Osteocyte (in vitro differentiated cells): ENCODE results near the gene COL6A5. TPM values are rescaled to one million over a fixed set of nuclear protein-coding genes. Genes with fewer than 3 reads are reported as not detected.

Source experiments
- DNase-seq: peaks from one replicate; pipeline ENCODE4 v3.0.0; 2021; ENCODE audit warnings: mixed read lengths; ENCODE audit not compliant: unreplicated experiment; ENCODE audit errors: extremely low spot score
- H3K27ac Mint-ChIP-seq: one replicate; pipeline ENCODE4 v1.8.0; 2021; ENCODE audit warnings: mild to moderate bottlenecking, mixed read lengths; ENCODE audit not compliant: unreplicated experiment
- H3K27me3 Mint-ChIP-seq: one replicate; pipeline ENCODE4 v1.8.0; 2021; ENCODE audit warnings: mixed read lengths; ENCODE audit not compliant: unreplicated experiment
- H3K36me3 Mint-ChIP-seq: one replicate; pipeline ENCODE4 v1.8.0; 2021; ENCODE audit warnings: mixed read lengths; ENCODE audit not compliant: unreplicated experiment
- H3K4me1 Mint-ChIP-seq: one replicate; pipeline ENCODE4 v1.8.0; 2021; ENCODE audit warnings: mixed read lengths; ENCODE audit not compliant: unreplicated experiment
- H3K4me3 Mint-ChIP-seq: one replicate; pipeline ENCODE4 v1.8.0; 2021; ENCODE audit warnings: mild to moderate bottlenecking, moderate library complexity, mixed read lengths; ENCODE audit not compliant: unreplicated experiment
- H3K9me3 Mint-ChIP-seq: one replicate; pipeline ENCODE4 v1.8.0; 2021; ENCODE audit warnings: mixed read lengths; ENCODE audit not compliant: unreplicated experiment
- total RNA-seq: library from RNA; stranded (reverse); gene quantifications from 2 replicates; pipeline ENCODE4 v1.2.1, GENCODE V29; 2021
- TF ChIP-seq, protein P1 (sequence below): fragments of 200-600 bp; sonication (generic); IDR thresholded peaks from 2 replicates; pipeline ENCODE4 v1.5.0; 2021; ENCODE audit warnings: antibody characterized with exemption, mild to moderate bottlenecking, moderate library complexity

Gene COL6A5
- total RNA-seq, 1 donor from 2014 or later = not detected

DNA sequence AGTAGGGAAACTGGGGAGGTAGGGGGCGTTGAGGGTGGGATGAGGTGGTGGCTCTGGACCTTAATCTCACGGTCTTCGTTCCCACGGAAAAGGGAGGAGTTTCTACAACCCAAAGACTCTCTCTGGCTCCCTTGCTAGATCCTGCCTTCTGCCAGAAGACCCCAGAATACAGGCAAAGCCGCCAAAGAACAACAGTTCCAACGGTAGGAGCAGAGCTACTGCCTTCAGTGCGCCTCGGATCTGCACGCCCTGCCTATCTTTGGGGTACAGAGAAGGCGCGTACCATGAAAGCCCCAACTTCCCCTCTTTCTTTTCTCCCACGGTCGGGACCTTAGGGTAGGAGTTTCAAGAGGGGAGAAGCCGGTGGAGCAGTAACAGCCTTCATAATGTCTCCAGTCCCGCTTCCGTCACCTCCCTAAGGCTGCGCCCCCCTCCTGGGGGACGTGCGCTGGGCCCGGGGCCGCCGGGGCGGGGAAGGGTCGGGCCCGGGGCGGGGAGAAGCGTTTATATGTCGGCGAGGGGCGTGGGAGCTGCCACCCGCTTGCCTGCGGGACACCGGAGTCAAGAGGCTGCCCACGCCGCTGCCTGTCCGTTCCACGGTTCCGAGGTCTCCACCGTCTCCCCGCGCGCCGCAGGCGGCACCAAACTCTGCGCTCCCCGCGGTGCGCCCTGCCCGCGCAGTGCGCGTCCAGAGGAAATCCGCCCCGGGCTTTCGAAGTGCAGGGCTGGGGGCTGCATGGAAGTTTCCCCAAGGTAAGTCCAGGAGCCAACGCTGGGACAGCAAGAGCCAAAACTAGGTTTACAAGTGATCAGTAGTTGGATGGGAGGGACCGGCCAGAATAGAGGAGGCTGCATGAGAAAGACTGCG lies 171.4 kb downstream of the COL6A5 start, which contains the start of gene COL6A6:
TSS of gene COL6A6 (plus strand) at position 533 of the 868 bp plus-strand sequence. CDS start 43,188 bp downstream, outside the sequence.
- no peak within 1 kb of the TSS for H3K4me3 Mint-ChIP-seq
- no peaks in the 10 kb centered on the region for H3K4me1 Mint-ChIP-seq
- H3K27me3 Mint-ChIP-seq = peaks cover 38% of the 10 kb centered on the region
- TF ChIP-seq, protein P1, sequence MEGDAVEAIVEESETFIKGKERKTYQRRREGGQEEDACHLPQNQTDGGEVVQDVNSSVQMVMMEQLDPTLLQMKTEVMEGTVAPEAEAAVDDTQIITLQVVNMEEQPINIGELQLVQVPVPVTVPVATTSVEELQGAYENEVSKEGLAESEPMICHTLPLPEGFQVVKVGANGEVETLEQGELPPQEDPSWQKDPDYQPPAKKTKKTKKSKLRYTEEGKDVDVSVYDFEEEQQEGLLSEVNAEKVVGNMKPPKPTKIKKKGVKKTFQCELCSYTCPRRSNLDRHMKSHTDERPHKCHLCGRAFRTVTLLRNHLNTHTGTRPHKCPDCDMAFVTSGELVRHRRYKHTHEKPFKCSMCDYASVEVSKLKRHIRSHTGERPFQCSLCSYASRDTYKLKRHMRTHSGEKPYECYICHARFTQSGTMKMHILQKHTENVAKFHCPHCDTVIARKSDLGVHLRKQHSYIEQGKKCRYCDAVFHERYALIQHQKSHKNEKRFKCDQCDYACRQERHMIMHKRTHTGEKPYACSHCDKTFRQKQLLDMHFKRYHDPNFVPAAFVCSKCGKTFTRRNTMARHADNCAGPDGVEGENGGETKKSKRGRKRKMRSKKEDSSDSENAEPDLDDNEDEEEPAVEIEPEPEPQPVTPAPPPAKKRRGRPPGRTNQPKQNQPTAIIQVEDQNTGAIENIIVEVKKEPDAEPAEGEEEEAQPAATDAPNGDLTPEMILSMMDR = no peak
- no peak for DNase-seq
- H3K36me3 Mint-ChIP-seq = no peaks in the 10 kb centered on the region
- no peak within 1 kb of the TSS for H3K27ac Mint-ChIP-seq
- H3K9me3 Mint-ChIP-seq = no peaks in the 10 kb centered on the region

DNA sequence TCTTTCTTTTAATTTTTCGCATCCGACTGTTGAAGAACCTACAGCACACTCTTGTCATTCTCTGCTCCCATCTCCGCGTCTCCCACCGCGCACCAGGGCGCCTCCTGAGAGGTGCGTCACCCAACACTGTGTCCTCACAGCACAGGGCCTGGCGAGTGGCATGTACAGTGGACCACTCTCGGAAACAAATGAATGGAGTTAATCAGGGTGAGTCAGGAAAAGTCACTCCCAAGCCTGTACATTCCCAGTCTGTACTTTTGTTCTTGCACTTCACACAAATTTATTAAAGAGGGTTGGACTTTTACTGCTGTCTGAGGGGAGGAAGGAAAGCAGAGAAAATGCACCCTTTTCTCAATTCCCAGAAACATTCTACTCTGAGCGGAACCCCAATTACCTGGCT lies 172.1 kb downstream of the COL6A5 start:
- Mint-ChIP-seq H3K9me3 (no peaks in the 10 kb centered on the region), H3K27ac (no peak overlapping the region), H3K27me3 (peaks cover 41% of the 10 kb centered on the region), H3K36me3 (no peaks in the 10 kb centered on the region), H3K4me1 (no peaks in the 10 kb centered on the region), H3K4me3 (no peak overlapping the region)
- TF ChIP-seq, protein P1 = no peak
- no peak for DNase-seq

DNA sequence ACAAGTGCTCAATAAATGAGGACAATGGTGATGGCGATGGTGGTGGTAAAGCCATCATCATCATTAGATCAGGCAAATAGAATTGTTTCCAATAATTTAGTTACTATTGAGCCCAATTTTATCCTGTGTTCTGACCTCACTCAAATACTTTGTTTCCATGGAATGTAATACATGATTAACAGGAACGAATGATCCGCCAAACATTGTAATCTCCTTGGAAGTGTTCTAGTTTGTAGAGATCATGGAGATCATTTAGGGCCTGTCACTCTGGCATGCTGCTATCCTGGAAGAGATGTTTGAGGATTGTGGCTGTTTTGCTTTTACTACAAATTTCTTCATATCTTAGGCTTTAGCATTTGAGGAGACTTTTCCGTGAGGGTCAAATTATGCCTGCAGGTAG lies 174.3 kb downstream of the COL6A5 start:
- TF ChIP-seq, protein P1 = no peak
- no peak overlapping the region for H3K4me3 Mint-ChIP-seq
- H3K36me3 Mint-ChIP-seq = no peaks in the 10 kb centered on the region
- no peaks in the 10 kb centered on the region for H3K4me1 Mint-ChIP-seq
- H3K27me3 Mint-ChIP-seq = peaks cover 49% of the 10 kb centered on the region
- H3K9me3 Mint-ChIP-seq = no peaks in the 10 kb centered on the region
- DNase-seq = no peak
- H3K27ac Mint-ChIP-seq = no peak overlapping the region

DNA sequence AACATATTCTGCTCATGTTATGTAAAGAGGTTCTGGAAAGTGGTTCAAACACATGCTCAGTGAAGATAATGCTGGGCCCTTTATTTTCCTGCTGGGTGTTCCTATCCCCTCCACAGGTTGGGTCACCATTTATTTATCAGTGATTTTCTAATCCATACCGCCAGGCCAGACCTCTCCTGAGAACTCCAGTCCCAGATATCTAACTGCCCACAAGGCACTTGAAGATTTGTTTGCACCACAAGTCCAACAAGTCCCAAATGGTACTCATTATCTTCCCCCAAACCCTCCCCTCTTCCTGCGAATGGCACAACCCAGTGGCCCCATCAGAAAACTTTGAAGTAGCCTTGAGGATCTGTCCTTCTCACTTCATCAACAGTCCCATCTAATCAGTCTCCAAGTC lies 176.9 kb downstream of the COL6A5 start:
- TF ChIP-seq, protein P1 = no peak
- Mint-ChIP-seq H3K4me3 (no peak overlapping the region), H3K36me3 (no peaks in the 10 kb centered on the region), H3K4me1 (no peaks in the 10 kb centered on the region), H3K27me3 (peaks cover 42% of the 10 kb centered on the region), H3K27ac (no peak overlapping the region), H3K9me3 (no peaks in the 10 kb centered on the region)
- DNase-seq = no peak

DNA sequence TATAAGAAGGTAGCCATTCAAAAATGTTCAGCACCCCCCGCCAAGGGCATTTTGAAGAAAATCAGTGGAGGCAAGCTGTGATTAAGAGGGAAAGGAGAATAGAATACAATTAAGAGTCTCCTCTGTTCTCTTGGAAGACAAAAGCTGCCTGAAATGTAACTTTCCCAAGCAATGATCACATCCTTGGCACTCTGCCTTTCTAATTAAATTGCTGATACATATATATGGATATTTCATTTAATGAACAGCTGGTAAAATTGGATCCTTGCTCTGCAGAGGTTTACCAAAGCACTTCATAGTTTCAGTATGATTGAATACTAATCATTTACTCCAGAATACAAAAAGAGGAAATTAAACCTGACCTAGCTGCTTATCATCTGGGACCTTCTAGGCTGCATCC lies 182.0 kb downstream of the COL6A5 start:
- DNase-seq = no peak
- Mint-ChIP-seq H3K4me3 (no peak overlapping the region), H3K36me3 (no peaks in the 10 kb centered on the region), H3K9me3 (no peaks in the 10 kb centered on the region), H3K27ac (no peak overlapping the region), H3K4me1 (no peaks in the 10 kb centered on the region), H3K27me3 (peaks cover 21% of the 10 kb centered on the region)
- TF ChIP-seq, protein P1 = no peak
